HepG2 (cell line): ENCODE measurements around the gene ZNF48. TPM values are rescaled to one million over a fixed set of nuclear protein-coding genes. Genes with fewer than 3 reads are reported as not detected.

Experiments used
- AKAP8 ChIP-seq: sonication (generic); formaldehyde crosslinking; IDR thresholded peaks from 2 replicates; pipeline ENCODE4 v1.5.1; 2020; ENCODE audit warnings: mild to moderate bottlenecking, missing genetic modification reagents
- ATF6 ChIP-seq: sonication (generic); formaldehyde crosslinking; conservative IDR thresholded peaks from 2 replicates; pipeline ENCODE4 v1.4.0; 2020; ENCODE audit warnings: missing genetic modification reagents
- CENPX ChIP-seq: sonication (generic); formaldehyde crosslinking; IDR thresholded peaks from 2 replicates; pipeline ENCODE4 v1.9.0; 2021; ENCODE audit warnings: mild to moderate bottlenecking, missing genetic modification reagents, moderate library complexity
- GTF3A ChIP-seq: sonication (generic); formaldehyde crosslinking; conservative IDR thresholded peaks from 2 replicates; pipeline ENCODE4 v1.4.0; 2020; ENCODE audit warnings: mild to moderate bottlenecking, missing genetic modification reagents
- PATZ1 ChIP-seq: sonication (generic); formaldehyde crosslinking; IDR thresholded peaks from 2 replicates; pipeline ENCODE4 v1.4.0; 2020; ENCODE audit warnings: missing genetic modification reagents
- STAT5B ChIP-seq: sonication (generic); formaldehyde crosslinking; IDR thresholded peaks from 2 replicates; pipeline ENCODE4 v1.4.0; 2020; ENCODE audit warnings: missing genetic modification reagents
- TOPORS ChIP-seq: sonication (generic); formaldehyde crosslinking; IDR thresholded peaks from 2 replicates; pipeline ENCODE4 v1.8.0; 2023; ENCODE audit warnings: mild to moderate bottlenecking, missing genetic modification reagents
- ZNF232 ChIP-seq: sonication (generic); formaldehyde crosslinking; IDR thresholded peaks from 2 replicates; pipeline ENCODE4 v1.4.0; 2020; ENCODE audit warnings: missing genetic modification reagents, borderline replicate concordance
- ZNF263 ChIP-seq: sonication (generic); formaldehyde crosslinking; IDR thresholded peaks from 2 replicates; pipeline ENCODE4 v1.4.0; 2020; ENCODE audit warnings: missing genetic modification reagents
- polyA plus RNA-seq, 8 experiments: library from polyadenylated mRNA; depleted of rRNA in 3 of 8; stranded (reverse) in 7 of 8; unstranded in 1 of 8; fragments of >200 nt; fragmentation: Illumina TruSeq in 4 of 8; extraction: Trizol in 4 of 8; gene quantifications; 2 replicates each; pipeline versions ENCODE4 v1.2.1 to v1.2.3, GENCODE V29; 2011 to 2016; ENCODE audit warnings: low read depth in 4 of 8, missing spikeins in 1 of 8, mixed read lengths in 1 of 8; ENCODE audit not compliant: insufficient read depth in 1 of 8
- total RNA-seq, 5 experiments: library from RNA; depleted of rRNA; stranded (reverse); fragments of >200 nt; fragmentation: Illumina TruSeq; extraction: Trizol; gene quantifications; 2 replicates each; pipeline ENCODE4 v1.2.3, GENCODE V29; 2016; ENCODE audit warnings: low read depth in 1 of 5
- TF ChIP-seq, protein P1 (sequence below): sonication (generic); formaldehyde crosslinking; IDR thresholded peaks from 2 replicates; pipeline ENCODE4 v1.5.0; 2020; ENCODE audit warnings: mild to moderate bottlenecking, missing genetic modification reagents, borderline replicate concordance
- TF ChIP-seq, protein P2 (sequence below): IDR thresholded peaks from 2 replicates; pipeline ENCODE4 v1.6.1; 2012; ENCODE audit warnings: low read length, improper control_type of control experiment

ZNF48 gene
- total and polyA plus RNA-seq, 2 of the 13 experiments (the other 11 are each of a cell fraction or from before 2014, with no cell fraction given) = 9.9 to 12.3 TPM

GRCh38 chr16:30449116-30449435 is 53.9 kb downstream of the ZNF48 start (continued):
- TF ChIP-seq, protein P1, sequence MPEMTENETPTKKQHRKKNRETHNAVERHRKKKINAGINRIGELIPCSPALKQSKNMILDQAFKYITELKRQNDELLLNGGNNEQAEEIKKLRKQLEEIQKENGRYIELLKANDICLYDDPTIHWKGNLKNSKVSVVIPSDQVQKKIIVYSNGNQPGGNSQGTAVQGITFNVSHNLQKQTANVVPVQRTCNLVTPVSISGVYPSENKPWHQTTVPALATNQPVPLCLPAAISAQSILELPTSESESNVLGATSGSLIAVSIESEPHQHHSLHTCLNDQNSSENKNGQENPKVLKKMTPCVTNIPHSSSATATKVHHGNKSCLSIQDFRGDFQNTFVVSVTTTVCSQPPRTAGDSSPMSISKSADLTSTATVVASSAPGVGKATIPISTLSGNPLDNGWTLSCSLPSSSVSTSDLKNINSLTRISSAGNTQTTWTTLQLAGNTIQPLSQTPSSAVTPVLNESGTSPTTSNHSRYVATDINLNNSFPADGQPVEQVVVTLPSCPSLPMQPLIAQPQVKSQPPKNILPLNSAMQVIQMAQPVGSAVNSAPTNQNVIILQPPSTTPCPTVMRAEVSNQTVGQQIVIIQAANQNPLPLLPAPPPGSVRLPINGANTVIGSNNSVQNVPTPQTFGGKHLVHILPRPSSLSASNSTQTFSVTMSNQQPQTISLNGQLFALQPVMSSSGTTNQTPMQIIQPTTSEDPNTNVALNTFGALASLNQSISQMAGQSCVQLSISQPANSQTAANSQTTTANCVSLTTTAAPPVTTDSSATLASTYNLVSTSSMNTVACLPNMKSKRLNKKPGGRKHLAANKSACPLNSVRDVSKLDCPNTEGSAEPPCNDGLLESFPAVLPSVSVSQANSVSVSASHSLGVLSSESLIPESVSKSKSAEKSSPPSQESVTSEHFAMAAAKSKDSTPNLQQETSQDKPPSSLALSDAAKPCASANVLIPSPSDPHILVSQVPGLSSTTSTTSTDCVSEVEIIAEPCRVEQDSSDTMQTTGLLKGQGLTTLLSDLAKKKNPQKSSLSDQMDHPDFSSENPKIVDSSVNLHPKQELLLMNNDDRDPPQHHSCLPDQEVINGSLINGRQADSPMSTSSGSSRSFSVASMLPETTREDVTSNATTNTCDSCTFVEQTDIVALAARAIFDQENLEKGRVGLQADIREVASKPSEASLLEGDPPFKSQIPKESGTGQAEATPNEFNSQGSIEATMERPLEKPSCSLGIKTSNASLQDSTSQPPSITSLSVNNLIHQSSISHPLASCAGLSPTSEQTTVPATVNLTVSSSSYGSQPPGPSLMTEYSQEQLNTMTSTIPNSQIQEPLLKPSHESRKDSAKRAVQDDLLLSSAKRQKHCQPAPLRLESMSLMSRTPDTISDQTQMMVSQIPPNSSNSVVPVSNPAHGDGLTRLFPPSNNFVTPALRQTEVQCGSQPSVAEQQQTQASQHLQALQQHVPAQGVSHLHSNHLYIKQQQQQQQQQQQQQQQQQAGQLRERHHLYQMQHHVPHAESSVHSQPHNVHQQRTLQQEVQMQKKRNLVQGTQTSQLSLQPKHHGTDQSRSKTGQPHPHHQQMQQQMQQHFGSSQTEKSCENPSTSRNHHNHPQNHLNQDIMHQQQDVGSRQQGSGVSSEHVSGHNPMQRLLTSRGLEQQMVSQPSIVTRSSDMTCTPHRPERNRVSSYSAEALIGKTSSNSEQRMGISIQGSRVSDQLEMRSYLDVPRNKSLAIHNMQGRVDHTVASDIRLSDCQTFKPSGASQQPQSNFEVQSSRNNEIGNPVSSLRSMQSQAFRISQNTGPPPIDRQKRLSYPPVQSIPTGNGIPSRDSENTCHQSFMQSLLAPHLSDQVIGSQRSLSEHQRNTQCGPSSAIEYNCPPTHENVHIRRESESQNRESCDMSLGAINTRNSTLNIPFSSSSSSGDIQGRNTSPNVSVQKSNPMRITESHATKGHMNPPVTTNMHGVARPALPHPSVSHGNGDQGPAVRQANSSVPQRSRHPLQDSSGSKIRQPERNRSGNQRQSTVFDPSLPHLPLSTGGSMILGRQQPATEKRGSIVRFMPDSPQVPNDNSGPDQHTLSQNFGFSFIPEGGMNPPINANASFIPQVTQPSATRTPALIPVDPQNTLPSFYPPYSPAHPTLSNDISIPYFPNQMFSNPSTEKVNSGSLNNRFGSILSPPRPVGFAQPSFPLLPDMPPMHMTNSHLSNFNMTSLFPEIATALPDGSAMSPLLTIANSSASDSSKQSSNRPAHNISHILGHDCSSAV (CRISPR knock-in tag) = no peak
- no peak for TF ChIP-seq TOPORS (CRISPR knock-in tag)
- TF ChIP-seq AKAP8 (CRISPR knock-in tag) = no peak
- peak; percentile 53; the same call in 1 of the 2 replicates for TF ChIP-seq PATZ1 (CRISPR knock-in tag)
- no peak for TF ChIP-seq ZNF232 (CRISPR knock-in tag)
- TF ChIP-seq STAT5B (CRISPR knock-in tag) = no peak
- TF ChIP-seq, protein P2, sequence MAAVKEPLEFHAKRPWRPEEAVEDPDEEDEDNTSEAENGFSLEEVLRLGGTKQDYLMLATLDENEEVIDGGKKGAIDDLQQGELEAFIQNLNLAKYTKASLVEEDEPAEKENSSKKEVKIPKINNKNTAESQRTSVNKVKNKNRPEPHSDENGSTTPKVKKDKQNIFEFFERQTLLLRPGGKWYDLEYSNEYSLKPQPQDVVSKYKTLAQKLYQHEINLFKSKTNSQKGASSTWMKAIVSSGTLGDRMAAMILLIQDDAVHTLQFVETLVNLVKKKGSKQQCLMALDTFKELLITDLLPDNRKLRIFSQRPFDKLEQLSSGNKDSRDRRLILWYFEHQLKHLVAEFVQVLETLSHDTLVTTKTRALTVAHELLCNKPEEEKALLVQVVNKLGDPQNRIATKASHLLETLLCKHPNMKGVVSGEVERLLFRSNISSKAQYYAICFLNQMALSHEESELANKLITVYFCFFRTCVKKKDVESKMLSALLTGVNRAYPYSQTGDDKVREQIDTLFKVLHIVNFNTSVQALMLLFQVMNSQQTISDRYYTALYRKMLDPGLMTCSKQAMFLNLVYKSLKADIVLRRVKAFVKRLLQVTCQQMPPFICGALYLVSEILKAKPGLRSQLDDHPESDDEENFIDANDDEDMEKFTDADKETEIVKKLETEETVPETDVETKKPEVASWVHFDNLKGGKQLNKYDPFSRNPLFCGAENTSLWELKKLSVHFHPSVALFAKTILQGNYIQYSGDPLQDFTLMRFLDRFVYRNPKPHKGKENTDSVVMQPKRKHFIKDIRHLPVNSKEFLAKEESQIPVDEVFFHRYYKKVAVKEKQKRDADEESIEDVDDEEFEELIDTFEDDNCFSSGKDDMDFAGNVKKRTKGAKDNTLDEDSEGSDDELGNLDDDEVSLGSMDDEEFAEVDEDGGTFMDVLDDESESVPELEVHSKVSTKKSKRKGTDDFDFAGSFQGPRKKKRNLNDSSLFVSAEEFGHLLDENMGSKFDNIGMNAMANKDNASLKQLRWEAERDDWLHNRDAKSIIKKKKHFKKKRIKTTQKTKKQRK = no peak
- TF ChIP-seq ATF6 (CRISPR knock-in tag) = no peak
- no peak for TF ChIP-seq GTF3A (CRISPR knock-in tag)
- no peak for TF ChIP-seq CENPX (CRISPR knock-in tag)
- TF ChIP-seq ZNF263 (CRISPR knock-in tag) = no peak
